NCI-H2081 (cell line): ENCODE measurements around the gene FAM3B.

Experiments used
- DNase-seq, 2 experiments: peaks; one replicate each; lab custom pipeline; 2025; lab: John Stamatoyannopoulos, UW

The FAM3B gene

DNA sequence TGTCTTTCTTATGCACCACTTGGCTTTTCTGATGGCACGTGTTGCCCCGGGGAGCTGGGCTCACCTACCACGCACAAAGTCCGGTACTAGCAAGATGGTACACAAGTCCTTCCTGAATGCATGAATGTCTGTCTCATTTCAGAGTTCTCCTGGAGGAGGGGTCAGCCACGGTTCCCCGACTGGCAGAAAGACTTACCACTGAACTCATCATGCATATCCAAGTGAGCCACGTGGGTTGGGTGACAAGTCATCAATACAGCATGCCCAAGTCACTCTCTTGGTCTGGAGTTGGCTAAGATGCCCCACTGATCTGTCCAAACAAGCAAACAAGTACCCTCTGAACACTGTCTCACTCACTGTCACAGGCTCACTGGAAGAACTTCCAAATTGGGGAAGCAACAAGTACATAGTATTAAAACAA, 80.9 kb downstream of the FAM3B start:
- no peak for DNase-seq

- no peak for DNase-seq
These were observed 81.7 kb downstream of the FAM3B start for GRCh38 chr21:41398251-41398650.

DNA sequence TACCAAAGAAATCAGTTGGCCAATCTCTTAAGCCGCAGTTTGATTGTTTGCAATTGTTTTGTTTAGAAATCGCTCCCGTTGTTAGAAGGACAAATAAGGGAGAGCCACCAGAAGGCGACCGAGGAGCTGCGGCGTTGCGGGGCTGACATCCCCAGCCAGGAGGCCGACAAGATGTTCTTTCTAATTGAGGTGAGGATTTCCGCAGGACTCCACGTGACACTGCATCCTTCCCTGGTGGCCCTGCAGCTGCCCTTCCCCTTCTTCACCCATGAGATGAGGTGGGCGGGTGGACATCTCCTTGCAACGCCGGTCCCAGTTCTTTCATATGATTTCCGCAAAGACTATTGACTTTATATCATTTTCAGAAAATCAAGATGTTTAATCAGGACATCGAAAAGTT, 82.2 kb downstream of the FAM3B start:
- DNase-seq = no peak

DNA sequence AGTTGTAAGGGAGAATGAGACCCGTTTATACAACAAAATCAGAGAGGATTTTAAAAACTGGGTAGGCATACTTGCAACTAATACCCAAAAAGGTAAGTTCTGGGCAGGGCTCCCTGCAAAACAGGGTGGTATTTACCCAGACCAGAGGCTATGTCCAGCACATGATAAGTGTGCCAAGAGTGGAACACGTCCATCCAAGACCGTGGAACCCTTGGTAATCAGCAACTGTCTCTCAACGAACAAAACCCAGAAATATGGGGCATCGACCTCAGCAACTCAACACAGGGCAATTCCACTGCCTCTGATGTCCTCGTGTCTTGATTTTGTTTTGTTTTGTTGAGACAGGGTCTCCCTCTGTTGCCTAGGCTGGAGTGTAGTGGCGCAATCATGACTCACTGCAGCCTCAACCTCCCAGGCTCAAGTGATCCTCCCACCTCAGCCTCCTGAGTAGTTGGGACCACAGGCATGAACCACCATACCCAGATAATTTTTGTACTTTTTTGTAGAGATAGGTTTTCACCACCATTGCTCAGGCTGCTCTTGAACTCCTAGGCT, 82.7 kb downstream of the FAM3B start:
- DNase-seq = no peak

GRCh38 chr21:41402231-41402630, 85.6 kb downstream of the FAM3B start:
- no peak for DNase-seq

DNA sequence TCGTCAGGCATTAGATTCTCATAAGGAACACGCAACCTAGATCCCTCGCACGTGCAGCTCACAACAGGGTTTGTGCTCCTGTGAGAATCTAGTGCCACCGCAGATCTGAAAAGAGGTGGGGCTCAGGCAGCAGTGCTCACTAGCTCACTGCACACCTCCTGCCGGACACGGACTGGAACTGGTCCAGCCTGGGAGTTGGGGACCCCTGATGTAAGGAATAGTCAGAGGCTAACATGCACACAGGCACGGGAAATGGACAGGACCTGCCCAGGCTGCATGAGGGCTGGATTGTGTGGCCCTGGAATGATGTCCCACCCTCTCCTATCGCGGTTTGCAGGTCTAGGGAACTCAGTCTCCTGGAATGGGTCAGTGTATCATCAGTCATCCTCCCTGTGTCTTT, 86.2 kb downstream of the FAM3B start:
- DNase-seq = no peak

DNA sequence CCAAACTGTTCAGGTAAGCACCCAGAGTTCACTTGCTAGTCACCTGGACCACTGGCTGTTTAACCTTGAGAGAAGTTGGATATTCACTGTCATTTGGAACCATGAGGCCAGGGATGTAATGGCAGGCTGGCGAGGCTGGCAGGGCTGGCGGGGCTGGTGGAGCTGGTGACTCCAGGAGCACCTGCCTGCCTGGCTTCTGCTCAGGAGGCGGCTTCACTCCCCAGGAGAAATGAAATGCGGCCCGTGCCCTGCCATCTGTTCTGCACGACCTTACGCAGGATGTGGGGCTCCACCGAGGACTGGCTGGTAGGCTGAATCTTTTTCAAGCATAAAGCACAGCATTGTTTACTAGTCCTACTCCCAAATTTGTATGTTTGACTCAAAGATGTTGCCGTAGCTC, 86.7 kb downstream of the FAM3B start:
- no peak for DNase-seq

DNA sequence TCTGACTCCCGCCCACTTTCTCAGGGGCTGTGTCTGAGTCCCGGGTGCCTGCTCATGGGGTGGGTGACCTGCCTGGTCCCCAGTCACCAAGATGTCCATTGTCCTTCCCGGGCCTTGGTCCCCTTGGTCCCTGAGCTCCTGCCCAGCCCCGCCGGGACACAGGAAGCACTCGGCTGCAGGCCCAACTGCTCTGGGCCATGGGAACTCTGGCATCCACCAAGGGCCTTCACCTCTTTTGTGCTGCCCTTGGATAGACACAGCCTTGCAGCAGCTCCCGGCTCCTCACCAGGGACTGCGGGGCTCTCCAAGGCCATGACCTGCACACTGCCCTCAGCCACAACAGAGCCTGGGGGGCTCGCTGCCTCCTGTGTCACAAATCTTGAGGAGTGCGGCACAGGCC, 87.4 kb downstream of the FAM3B start:
- DNase-seq = no peak

GRCh38 chr21:41405321-41405720, 88.7 kb downstream of the FAM3B start:
- no peak for DNase-seq

DNA sequence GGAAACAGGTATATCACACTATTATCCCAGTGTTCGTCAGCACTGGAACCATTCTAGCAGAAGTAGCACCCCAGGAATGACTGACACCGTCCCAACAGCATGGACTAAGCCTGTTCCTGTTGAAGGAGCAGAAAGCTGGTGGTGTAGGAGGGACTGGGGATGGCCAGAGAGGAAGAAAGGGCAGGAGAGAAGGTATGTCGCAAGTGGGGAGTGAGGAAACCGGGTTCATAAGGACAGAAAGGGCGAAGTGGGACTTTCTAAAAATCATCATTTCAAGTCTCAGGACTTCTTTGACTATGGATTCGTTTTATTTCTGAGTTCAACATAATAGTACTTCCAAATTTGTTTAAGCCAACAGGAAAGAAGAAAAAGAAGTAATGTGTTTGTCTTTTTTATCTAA, 89.7 kb downstream of the FAM3B start:
- DNase-seq = no peak
